ENCODE results near the gene PCDH9. TPM values are rescaled to one million over a fixed set of nuclear protein-coding genes. Genes with fewer than 3 reads are reported as not detected.

Gene PCDH9
- total and polyA plus RNA-seq, 2 of the 4 experiments (the other 2 are of a cell fraction), result 2.2 to 10.2 TPM

DNA sequence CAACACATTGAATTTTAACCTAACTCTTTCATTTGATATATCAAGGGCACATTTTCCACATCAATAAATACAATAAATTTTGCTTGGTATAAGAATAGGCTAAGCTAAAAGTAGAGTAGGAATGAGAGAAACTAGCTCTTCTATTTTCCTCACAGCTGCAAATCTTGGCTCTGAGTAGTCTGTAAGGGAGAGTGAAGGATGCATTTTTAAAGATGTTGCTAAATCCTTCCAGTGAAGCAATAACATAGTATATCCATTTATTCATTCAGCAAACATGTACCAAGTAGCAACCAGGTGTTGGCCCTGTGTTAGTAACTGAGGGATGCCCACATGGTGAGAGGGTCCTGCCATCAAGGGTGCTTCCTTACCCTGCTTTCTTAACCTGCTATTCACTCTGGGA lies 799.9 kb downstream of the PCDH9 start:
- POLR2A ChIA-PET (ENCODE audit: unreplicated experiment), result no interaction called here
- CTCF ChIA-PET, result no interaction called here
- dilution Hi-C loops (cut with HindIII; ENCODE audit: low sequenced_read_pairs, unreplicated experiment) (no loop called here), intact Hi-C loops (cut with micrococcal nuclease) (no loop called here), in situ Hi-C loops (cut with MboI; ENCODE audit: low sequenced_read_pairs) (no loop called here)
- no peaks in the 10 kb centered on the region for H4K20me1 ChIP-seq (ENCODE audit: insufficient read depth, low read length)
- ATAC-seq (ENCODE audit: low read depth) (no peak), DNase-seq (peak; percentile 23)
- H2BK15ac ChIP-seq (ENCODE audit: low read depth, low read length), result no peak overlapping the region
- H4K5ac ChIP-seq (ENCODE audit: low read depth, low read length), result no peak overlapping the region
- H2BK120ac ChIP-seq (ENCODE audit: low read depth, low read length), result no peak overlapping the region
- H3K4me1 ChIP-seq (ENCODE audit: control insufficient read depth, insufficient read depth, low read length), result no peaks in the 10 kb centered on the region
- no peak overlapping the region for H3K4me3 ChIP-seq (ENCODE audit: insufficient read depth, low read depth, low read length)
- H2BK20ac ChIP-seq (ENCODE audit: low read depth, low read length), result no peak overlapping the region
- H3K79me1 ChIP-seq (ENCODE audit: low read depth in 1 of 2, low read length in 2 of 2), result no peaks in the 10 kb centered on the region
- no peak overlapping the region for H2BK5ac ChIP-seq (ENCODE audit: low read depth, low read length, poor library complexity, severe bottlenecking)
- peaks cover 2% of the 10 kb centered on the region; the same call in 1 of the 2 replicates for H3K9me1 ChIP-seq (ENCODE audit: insufficient read depth, low read length)
- no TSS peak for BruUV-seq (replicated peaks)
- no peaks in the 10 kb centered on the region for H3K36me3 ChIP-seq (ENCODE audit: control insufficient read depth, insufficient read depth, low read length)
- no peak overlapping the region for H3K9ac ChIP-seq (ENCODE audit: low read depth, low read length)
- H4K91ac ChIP-seq (ENCODE audit: insufficient read depth, low read depth, low read length), result no peak overlapping the region
- H2AK5ac ChIP-seq (ENCODE audit: low read depth, low read length), result no peak overlapping the region
- no peaks in the 10 kb centered on the region for H3K27me3 ChIP-seq (ENCODE audit: control insufficient read depth, insufficient read depth, low read length)
- no peak overlapping the region for H3K23ac ChIP-seq (ENCODE audit: low read depth, low read length)
- H3K18ac ChIP-seq (ENCODE audit: low read depth, low read length), result no peak overlapping the region
- H2AFZ ChIP-seq (replicated peaks; ENCODE audit: low read length, poor library complexity), result no peak overlapping the region
- H3K4ac ChIP-seq (ENCODE audit: low read depth, low read length), result no peak overlapping the region
- H2AK9ac ChIP-seq (replicated peaks; ENCODE audit: low read depth, low read length, poor library complexity), result no peak overlapping the region
- H3K56ac ChIP-seq (ENCODE audit: extremely low read depth, insufficient read depth, low read length), result no peak overlapping the region
- H3K14ac ChIP-seq (replicated peaks; ENCODE audit: low read depth, low read length), result no peak overlapping the region
- TF ChIP-seq, protein P1, sequence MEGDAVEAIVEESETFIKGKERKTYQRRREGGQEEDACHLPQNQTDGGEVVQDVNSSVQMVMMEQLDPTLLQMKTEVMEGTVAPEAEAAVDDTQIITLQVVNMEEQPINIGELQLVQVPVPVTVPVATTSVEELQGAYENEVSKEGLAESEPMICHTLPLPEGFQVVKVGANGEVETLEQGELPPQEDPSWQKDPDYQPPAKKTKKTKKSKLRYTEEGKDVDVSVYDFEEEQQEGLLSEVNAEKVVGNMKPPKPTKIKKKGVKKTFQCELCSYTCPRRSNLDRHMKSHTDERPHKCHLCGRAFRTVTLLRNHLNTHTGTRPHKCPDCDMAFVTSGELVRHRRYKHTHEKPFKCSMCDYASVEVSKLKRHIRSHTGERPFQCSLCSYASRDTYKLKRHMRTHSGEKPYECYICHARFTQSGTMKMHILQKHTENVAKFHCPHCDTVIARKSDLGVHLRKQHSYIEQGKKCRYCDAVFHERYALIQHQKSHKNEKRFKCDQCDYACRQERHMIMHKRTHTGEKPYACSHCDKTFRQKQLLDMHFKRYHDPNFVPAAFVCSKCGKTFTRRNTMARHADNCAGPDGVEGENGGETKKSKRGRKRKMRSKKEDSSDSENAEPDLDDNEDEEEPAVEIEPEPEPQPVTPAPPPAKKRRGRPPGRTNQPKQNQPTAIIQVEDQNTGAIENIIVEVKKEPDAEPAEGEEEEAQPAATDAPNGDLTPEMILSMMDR (conservative IDR thresholded peaks at IDR 0.05; ENCODE audit: low read depth, low read length), result no peak
- TF ChIP-seq, protein P2, sequence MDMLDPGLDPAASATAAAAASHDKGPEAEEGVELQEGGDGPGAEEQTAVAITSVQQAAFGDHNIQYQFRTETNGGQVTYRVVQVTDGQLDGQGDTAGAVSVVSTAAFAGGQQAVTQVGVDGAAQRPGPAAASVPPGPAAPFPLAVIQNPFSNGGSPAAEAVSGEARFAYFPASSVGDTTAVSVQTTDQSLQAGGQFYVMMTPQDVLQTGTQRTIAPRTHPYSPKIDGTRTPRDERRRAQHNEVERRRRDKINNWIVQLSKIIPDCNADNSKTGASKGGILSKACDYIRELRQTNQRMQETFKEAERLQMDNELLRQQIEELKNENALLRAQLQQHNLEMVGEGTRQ (IDR thresholded peaks at IDR 0.05; ENCODE audit: low read depth, low read length), result no peak
- no peak for TF ChIP-seq BHLHE40 (IDR thresholded peaks at IDR 0.05; ENCODE audit: low read depth, low read length)
- TF ChIP-seq NFE2L2 (IDR thresholded peaks at IDR 0.05; ENCODE audit: low read depth, low read length), result no peak
- TF ChIP-seq SMC3 (IDR thresholded peaks at IDR 0.05; ENCODE audit: low read depth, low read length), result no peak
- no peak for TF ChIP-seq RAD21 (IDR thresholded peaks at IDR 0.05; ENCODE audit: low read length)
- TF ChIP-seq MXI1 (IDR thresholded peaks at IDR 0.05; ENCODE audit: borderline replicate concordance, low read depth, low read length), result no peak
- no peak for TF ChIP-seq MAFK (IDR thresholded peaks at IDR 0.05; ENCODE audit: low read depth, low read length)
- TF ChIP-seq, protein P3, sequence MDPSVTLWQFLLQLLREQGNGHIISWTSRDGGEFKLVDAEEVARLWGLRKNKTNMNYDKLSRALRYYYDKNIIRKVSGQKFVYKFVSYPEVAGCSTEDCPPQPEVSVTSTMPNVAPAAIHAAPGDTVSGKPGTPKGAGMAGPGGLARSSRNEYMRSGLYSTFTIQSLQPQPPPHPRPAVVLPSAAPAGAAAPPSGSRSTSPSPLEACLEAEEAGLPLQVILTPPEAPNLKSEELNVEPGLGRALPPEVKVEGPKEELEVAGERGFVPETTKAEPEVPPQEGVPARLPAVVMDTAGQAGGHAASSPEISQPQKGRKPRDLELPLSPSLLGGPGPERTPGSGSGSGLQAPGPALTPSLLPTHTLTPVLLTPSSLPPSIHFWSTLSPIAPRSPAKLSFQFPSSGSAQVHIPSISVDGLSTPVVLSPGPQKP (IDR thresholded peaks at IDR 0.05; ENCODE audit: borderline replicate concordance, low read depth, low read length), result no peak
- no peak for TF ChIP-seq CEBPB (IDR thresholded peaks at IDR 0.05; ENCODE audit: low read depth, low read length)
- TF ChIP-seq FOS (IDR thresholded peaks at IDR 0.05; ENCODE audit: low read depth, low read length), result no peak
- no peak overlapping the region for H3K4me2 ChIP-seq (ENCODE audit: low read depth, low read length)
- no peak overlapping the region for H4K8ac ChIP-seq (ENCODE audit: low read depth in 2 of 2, low read length in 2 of 2)
- no peak overlapping the region for H3K27ac ChIP-seq (ENCODE audit: insufficient read depth, low read length)
- no peaks in the 10 kb centered on the region for H3K9me3 ChIP-seq (ENCODE audit: control insufficient read depth, insufficient read depth, low read length)

All from IMR-90 (cell line).